IPS DF 4.7 (cell line): ENCODE data around the gene LGR6.

Experiments
- DNase-seq: peaks from one replicate; pipeline ENCODE4 v3.0.0-alpha.2; 2013; ENCODE audit warnings: low spot score; ENCODE audit errors: extremely low read depth

Gene LGR6

DNA sequence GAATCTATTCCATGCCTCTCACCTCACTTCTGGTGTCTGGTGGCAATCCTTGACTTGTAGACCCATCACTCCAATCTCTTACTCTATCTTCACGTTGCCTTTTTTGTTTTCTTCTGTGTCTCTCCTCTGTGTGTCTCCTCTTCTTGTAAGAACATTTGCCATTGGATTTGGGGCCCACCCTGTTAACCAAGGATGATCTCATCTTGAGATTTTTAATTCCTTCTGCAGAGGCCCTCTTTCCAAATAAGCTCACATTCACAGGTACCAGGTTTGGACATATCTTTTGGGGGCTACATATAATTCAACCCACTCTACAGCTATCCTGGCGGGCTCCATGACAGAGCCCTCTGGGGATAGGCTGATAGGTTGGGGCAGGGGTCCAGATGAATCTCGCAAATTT is 92.3 kb downstream of the LGR6 start:
- DNase-seq: no peak

DNA sequence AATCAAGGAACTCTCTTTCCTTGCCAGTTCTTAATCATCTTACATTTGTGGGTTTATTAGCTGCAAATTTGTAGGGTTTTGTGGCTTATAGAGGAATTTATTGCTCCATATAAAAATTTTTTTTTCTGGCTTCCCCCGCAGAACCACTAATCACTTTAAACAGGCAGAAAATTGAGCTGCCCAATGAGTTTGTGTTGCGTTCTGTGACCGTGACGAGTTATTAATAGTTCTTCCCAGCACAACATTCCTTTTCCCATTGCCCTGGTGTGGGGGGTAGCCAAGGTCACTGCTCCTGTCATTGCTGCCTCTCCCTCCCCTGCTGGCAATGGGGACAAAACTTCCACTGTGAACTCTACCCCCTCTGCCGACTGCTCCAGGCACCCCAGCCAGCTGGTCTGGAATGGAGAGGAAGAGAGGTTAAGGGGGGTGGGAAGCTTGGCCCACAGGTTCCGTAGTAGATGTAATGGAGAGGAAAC is 93.1 kb downstream of the LGR6 start:
- no peak for DNase-seq

DNA sequence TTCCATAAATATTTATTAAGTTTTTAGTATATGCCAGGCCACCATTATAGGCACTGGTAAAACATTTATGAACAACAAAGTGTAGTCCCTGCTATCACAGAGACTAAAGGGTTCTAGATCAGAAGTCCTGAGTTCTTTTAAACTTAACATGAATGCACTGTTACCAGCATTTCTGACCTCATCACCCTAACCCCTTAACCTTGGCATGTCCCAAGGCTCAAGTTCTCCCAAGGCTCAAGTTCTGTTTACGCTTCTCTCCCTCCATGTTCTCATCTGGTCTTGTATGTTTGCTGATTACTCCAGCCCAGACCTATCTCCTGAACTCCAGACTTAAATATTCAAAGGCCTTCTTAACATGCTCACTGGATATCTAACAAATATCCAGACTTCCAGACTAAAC is 93.6 kb downstream of the LGR6 start:
- no peak for DNase-seq

- no peak for DNase-seq
These were observed 94.6 kb downstream of the LGR6 start for GRCh38 chr1:202288177-202288576.

- no peak for DNase-seq
These were observed 95.4 kb downstream of the LGR6 start for GRCh38 chr1:202289009-202289408.

DNA sequence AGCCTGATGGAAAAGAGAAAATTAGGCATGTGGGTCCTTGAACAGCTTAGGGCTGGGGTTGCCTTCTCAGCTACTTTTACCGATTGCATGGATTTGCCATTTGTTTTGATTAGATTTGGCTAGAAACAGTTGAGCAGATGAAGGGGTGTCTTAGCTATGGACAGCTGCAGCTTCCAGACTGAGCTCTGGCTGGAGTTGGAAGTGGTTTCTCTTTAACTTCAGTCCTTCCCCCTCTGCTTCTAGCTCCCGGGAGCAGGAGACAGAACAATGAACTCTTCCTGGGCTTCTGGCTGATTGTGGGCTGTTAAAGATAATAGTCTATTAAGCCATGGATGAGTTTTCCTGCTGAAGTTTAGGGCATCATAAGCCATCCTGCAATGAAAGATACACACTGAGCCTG is 97.4 kb downstream of the LGR6 start:
- DNase-seq: no peak

DNA sequence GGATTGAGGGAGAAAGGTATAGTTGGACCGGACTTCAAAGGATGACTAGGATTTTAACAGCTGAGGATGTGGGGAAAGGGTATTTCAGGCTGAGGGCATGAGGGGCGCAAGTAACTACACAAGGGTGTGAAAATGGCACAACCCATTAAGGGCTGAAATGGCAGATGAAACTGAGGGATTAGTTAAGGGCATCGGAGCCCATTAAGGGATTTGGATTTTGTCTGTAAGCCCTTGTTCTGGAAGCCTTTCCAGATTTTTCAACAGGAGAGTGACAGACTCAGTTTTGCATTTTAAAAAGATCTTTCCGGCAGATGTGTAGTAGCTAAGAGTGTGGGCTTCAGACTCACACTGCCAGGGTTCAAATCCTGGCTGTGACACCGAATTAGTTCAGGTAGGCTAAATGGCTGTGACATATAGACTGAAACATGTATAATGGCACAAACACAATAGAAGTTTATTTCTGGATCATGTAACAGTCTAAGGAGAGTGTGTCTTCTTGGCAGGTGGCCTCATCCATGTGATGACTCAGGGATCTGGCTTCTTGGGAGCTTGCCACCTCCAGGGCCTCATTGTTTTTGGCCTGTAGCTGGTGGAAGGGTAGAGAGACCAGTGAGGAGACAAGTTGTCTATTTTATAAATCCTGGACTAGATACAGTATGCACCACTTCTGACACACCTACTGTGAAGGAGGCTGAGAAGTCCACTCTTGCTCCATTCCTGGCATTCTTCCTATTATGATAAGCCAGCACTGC is 98.5 kb downstream of the LGR6 start:
- no peak for DNase-seq

GRCh38 chr1:202292773-202293172 is 99.2 kb downstream of the LGR6 start:
- no peak for DNase-seq

GRCh38 chr1:202293569-202293968 is 100.0 kb downstream of the LGR6 start:
- no peak for DNase-seq

DNA sequence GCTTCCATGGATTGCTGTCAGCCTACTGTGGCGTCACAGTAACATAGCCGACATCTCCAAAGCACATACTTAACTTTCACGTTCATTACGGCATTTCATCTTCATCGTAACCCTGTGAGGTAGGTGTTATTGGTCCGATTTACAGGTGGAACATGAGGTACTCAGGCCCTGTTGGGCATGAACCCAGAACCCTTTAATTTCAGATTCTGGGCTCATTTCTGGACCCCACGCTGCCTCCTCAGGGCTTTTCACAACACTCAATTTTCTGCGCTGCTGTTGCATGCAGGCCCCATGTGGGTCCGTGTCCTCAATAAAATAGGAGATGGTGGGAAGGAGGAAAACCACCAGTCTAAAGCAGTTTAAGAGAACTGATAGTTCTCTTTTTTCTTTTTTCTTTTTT is 108.6 kb downstream of the LGR6 start:
- no peak for DNase-seq

DNA sequence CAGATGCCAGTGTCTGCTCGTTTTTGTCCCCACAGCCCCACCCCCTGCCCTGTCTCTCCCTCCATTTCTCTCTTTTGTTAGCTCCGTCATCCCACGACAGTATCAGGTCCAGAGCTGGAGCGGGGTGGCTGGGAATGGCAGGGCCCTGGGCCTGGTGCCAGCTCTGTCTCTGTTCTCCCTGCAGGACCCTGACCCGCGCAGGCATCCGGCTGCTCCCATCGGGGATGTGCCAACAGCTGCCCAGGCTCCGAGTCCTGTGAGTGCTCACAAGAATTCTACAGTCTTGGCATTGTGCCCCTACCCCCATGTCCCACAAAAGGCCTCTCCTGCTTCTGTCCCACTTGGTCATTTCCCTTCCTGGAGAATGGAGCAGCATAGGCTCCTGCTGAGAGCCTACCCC is 110.8 kb downstream of the LGR6 start:
- no peak for DNase-seq

GRCh38 chr1:202305168-202305567 is 111.6 kb downstream of the LGR6 start:
- DNase-seq: no peak

- DNase-seq: no peak
These were observed 113.1 kb downstream of the LGR6 start for GRCh38 chr1:202306535-202307345.

- DNase-seq: no peak
These were observed 116.6 kb downstream of the LGR6 start for GRCh38 chr1:202310071-202310725.

GRCh38 chr1:202310746-202311145 is 117.1 kb downstream of the LGR6 start:
- DNase-seq: no peak

GRCh38 chr1:202311875-202312635 is 118.5 kb downstream of the LGR6 start:
- DNase-seq: no peak

GRCh38 chr1:202315576-202316168 is 122.1 kb downstream of the LGR6 start:
- DNase-seq: peak; percentile 69

- no peak for DNase-seq
These were observed 122.6 kb downstream of the LGR6 start for GRCh38 chr1:202316186-202316585.

- DNase-seq: no peak
These were observed 124.6 kb downstream of the LGR6 start for GRCh38 chr1:202317941-202318925.
